Hematopoietic multipotent progenitor cell (in vitro differentiated cells): Measurements from ENCODE around the gene ATF7. TPM values are rescaled to one million over a fixed set of nuclear protein-coding genes. Genes with fewer than 3 reads are reported as not detected.
"Not testable (repeated sequence)": the region's sequence is repeated elsewhere in the genome, so short reads cannot be mapped to it uniquely, and the experiment has no call there.

Source experiments
- DNase-seq, 3 donors: peaks; one replicate each; pipeline ENCODE4 v3.0.0-alpha.2; 2011 to 2015; ENCODE audit warnings: low read depth in 2 of 3, low spot score in 2 of 3
- total RNA-seq: library from RNA; depleted of rRNA; stranded (reverse); fragments of >200 nt; gene quantifications from one replicate; pipeline ENCODE4 v1.2.3, GENCODE V29; 2012

ATF7 gene
- total RNA-seq = 13.5 TPM

- peak; percentile 97 to 98 (median 98) for DNase-seq
Measured at GRCh38 chr12:53625946-53626701, at the start of gene ATF7. ATF7 (minus strand) TSS chr12:53626382; CDS start chr12:53601000, 25,382 bp downstream.

- no peak for DNase-seq
Measured at GRCh38 chr12:53674977-53675700, 49.0 kb upstream of the ATF7 start.

GRCh38 chr12:53670971-53671370 lies 44.8 kb upstream of the ATF7 start:
- DNase-seq = no peak

- no peak for DNase-seq
Measured at GRCh38 chr12:53670308-53670707, 44.1 kb upstream of the ATF7 start.

- DNase-seq = no peak
Measured at GRCh38 chr12:53667080-53667479, 40.9 kb upstream of the ATF7 start.

GRCh38 chr12:53664936-53665335 lies 38.8 kb upstream of the ATF7 start:
- no peak for DNase-seq

- DNase-seq = no peak
Measured at GRCh38 chr12:53664191-53664590, 38.0 kb upstream of the ATF7 start.

- no peak for DNase-seq
Measured at GRCh38 chr12:53660041-53660440, 33.9 kb upstream of the ATF7 start.

- no peak for DNase-seq
Measured at GRCh38 chr12:53659571-53659981, 33.4 kb upstream of the ATF7 start.

- no peak for DNase-seq
Measured at GRCh38 chr12:53659011-53659551, 32.9 kb upstream of the ATF7 start.

GRCh38 chr12:53657041-53657440 lies 30.9 kb upstream of the ATF7 start:
- no peak for DNase-seq

GRCh38 chr12:53653595-53653994 lies 27.4 kb upstream of the ATF7 start:
- DNase-seq = no peak

- DNase-seq = no peak
Measured at GRCh38 chr12:53652366-53652765, 26.2 kb upstream of the ATF7 start.

GRCh38 chr12:53651737-53652136 lies 25.6 kb upstream of the ATF7 start:
- DNase-seq = no peak

GRCh38 chr12:53646300-53646699 lies 20.1 kb upstream of the ATF7 start:
- not testable (repeated sequence) for DNase-seq

GRCh38 chr12:53645165-53645564 lies 19.0 kb upstream of the ATF7 start:
- DNase-seq = no peak

GRCh38 chr12:53644133-53644532 lies 18.0 kb upstream of the ATF7 start:
- no peak for DNase-seq

- DNase-seq = no peak
Measured at GRCh38 chr12:53643232-53643979, 17.2 kb upstream of the ATF7 start.

- no peak for DNase-seq
Measured at GRCh38 chr12:53638057-53638456, 11.9 kb upstream of the ATF7 start.

- no peak for DNase-seq
Measured at GRCh38 chr12:53636641-53637040, 10.5 kb upstream of the ATF7 start.

GRCh38 chr12:53635708-53636107 lies 9.5 kb upstream of the ATF7 start:
- not testable (repeated sequence) for DNase-seq
